HG02852 (cell line): ENCODE results near the gene PRKCG.
"Not testable (repeated sequence)": the region's sequence is repeated elsewhere in the genome, so short reads cannot be mapped to it uniquely, and the experiment has no call there.

Experiments used
- ATAC-seq: cut with Tn5 transposase; IDR thresholded peaks from one replicate; pipeline ENCODE4 v1.9.1; 2021; ENCODE audit warnings: mild to moderate bottlenecking, moderate library complexity; ENCODE audit not compliant: unreplicated experiment

The PRKCG gene

DNA sequence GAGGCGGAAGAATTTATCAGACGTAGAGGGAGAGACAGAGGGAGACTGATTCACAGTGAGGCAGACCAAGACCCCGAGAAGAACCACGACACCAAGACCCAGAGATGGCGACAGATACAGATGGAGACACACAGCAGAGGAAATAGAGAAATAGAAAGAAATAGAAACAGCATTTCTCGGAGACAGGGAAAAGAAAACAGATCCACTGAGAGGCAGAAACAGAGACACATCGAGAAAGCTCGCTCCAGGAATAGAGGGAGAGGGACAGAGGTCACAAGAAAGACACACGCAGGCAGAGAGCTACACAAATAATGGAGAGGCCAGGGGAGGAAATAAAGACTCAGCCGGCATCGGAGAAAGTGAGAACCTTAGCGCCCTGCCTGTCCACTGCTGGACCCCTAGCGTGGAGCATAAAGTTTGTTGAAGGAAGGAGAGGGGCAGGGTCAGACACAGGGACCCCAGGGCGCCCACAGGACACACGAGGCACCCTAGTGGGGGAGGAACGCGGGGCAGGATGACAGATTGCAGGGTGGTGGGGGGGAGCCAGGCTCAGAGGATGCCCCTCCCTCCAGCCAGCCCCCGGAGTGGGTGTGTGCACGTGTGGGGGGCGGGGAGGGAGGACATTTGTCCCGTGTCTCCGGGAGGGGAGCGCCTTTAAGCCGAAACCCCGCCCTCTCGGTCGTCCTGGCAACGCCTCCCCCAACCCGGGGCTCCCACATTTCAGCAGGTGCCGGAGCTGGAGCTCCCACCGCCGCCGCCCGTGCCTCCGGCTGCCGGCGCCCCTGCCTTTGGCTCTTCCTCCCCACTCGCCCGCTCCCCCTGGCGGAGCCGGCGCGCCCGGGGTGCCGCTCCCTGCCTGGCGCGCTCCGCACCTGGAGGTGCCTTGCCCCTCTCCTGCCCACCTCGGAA, at the start of gene PRKCG:
TSS of gene PRKCG (plus strand) at position 716 of the 909 bp plus-strand sequence. CDS start 298 bp downstream, outside the sequence.
- ATAC-seq: no peak

DNA sequence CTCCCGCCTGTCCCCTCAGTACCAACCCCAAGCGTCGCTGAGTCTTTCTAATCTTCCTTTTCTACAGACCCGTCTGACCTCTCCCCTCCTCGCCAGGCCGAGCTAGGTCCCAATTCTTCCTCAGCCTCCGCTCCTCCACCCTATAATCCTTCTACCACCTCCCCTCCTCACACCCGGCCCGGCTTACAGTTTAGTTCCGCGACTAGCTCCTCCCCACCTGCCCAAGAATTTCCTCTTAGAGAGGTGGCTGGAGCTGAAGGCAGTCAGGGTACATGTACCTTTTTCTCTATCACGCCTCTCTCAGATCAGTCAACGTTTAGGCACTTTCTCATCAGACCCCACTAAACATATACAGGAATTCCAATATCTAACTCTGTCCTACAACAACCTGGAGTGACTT, 49.1 kb upstream of the PRKCG start:
- ATAC-seq: not testable (repeated sequence)

DNA sequence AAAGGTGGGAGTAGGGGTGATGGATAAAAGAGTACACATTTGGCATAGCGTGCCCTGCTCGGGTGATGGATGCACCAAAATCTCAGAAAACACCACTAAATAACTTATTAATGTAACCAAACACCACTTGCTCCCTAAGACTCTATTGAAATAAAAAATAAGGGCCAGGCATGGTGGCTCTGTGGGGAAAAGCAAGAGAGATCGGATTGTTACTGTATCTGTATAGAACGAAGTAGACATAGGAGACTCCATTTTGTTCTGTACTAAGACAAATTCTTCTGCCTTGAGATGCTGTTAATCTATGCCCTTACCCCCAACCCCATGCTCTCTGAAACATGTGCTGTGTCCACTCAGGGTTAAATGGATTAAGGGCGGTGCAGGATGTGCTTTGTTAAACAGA, 43.6 kb upstream of the PRKCG start:
- not testable (repeated sequence) for ATAC-seq

DNA sequence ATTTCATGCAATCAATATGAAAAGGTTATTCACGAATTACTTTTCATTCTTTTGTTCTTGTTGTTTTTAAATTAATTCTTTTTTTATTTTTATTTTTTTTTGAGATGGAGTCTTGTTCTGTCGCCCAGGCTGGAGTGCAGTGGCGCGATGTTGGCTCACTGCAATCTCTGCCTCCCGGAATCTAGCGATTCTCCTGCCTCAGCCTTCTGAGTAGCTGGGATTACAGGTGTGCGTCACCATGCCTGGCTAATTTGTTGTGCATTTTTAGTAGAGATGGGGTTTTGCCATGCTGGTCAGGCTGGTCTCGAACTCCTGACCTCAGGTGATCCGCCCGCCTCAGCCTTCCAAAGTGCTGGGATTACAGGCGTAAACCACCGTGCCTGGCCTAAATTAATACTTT, 41.8 kb upstream of the PRKCG start:
- not testable (repeated sequence) for ATAC-seq

DNA sequence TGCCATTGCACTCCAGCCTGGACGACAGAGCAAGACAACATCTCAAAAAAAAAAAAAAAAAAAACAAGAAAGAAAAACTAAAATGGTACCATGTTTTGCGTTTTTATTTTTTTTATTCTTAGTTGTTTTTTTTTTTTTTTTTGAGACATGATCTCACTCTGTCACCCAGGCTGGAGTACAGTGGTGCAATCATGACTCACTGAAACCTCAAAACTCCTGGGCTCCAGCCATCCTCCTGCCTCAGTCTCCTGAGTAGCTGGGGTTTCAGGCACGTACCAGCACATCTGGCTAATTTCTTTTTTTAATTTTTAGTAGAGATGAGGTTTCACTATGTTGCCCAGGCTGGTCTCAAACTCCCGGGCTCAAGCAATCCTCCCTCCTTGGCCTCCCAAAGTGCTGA, 41.1 kb upstream of the PRKCG start:
- not testable (repeated sequence) for ATAC-seq

DNA sequence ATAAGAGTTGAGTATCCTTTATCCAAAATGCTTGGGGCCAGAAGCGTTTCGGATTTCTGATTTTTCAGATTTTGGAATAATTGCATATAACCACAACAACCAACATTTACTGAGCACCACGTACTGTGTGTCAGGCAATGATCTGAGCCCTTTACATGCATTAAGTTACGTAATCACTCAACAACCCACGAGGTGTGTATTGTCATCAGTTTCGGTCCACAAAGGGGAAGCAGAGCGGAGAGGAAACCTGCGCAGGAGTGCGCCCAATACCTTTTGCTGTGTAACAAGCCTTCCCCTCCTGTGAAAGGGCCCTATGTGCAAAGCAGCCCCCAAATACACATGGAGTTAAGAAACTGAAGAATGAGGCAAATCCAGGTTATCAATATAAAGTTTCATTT, 37.1 kb upstream of the PRKCG start:
- ATAC-seq: no peak

DNA sequence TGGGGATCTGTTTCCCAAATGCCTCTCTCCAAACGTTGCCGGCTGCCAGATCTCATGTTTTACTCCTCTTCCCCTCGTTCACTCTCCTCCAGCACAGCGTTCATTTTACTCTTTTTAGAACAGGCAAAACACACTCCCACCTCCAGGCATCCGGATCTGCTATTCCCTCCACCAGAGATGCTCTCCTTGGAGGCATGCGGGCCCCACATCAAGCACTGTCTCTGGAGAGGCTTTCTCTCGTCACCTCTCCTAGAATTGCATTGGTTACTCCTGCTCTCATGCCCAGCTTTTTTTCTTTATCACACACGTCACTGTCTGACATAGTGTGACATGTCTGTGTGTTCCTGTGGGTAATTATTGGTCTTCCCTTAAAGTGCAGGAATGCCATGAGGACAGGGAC, 34.4 kb upstream of the PRKCG start:
- ATAC-seq: no peak

DNA sequence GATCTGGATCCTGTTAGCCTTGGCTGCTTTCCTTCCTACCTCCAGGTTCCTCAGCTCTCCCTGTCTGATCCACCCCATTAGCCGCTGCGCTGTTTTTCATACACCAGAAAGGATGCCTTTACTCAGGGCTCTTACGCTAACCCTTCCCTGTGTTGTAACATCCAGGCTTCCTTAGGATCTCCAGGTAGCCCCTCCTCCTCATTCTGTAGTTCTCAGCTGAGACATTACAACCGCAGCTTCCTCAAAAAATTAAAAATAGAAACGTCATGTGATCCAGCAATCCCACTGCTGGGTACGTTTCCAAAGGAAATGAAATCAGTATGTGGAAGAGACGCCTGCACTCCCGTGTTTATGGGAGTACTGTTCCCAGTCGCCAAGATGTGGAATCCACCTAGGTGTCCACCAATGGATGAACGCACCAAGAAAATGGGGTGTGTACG, 32.7 kb upstream of the PRKCG start:
- ATAC-seq: no peak

DNA sequence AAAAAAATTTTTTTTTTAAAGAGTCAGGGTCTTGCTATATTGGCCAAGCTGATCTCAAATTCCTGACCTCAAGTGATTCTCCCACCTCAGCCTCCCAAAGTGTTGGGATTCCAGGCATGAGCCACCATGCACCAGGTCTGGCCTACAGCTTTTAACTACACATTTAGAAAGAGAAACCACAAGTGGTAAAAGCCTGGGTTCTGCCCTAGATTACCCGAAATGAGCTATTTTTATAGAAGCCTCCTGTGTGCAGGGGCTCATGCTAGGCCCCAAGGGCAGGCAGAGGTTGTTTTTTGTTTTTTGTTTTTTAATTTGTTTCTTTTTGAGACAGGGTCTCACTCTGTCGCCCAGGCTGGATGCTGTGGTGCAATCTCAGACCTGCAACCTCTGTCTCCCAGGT, 28.3 kb upstream of the PRKCG start:
- no peak for ATAC-seq

DNA sequence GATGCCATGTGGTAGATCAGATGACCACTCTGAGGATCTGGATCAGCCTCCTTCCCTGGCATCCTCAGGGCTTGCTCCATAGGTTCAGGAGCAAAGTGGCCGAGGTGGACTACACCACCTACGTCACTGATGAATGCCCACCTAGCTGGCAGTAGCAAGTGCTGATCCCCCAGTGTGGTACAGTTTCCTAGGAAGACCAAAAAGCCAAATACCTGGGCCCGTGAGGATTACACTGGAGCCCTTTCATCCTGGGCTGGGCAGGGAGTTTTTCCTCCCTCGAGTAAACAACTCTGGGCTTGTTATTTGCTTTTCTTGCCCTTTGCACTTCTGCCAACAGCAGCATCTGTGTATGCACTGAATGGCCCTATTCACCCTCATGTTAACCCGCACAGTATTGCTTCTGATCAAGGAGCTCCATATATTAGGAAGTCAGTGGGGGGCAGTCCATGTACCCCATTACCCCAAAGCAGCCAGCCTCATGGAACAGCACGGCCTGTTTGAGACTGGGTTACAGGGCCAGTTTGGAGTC, 17.6 kb upstream of the PRKCG start:
- no peak for ATAC-seq

DNA sequence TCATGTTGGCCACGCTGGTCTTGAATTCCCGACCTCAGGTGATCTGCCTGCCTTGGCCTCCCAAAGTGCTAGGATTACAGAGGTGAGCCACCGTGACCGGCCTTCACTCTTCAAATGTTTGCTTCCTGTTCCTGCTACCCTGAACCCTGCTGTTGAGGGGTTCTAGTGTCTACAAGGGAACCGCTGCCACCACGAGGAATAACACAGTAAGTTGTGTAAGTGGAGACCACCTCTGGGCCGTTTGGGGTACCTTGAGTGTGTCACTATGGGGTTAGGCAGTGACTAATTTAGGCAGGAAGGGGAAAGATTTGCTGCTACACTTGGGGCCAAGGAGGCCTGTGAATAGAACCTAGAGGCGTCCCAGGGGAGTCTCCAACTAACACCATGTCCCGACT, 16.5 kb upstream of the PRKCG start:
- ATAC-seq: no peak

DNA sequence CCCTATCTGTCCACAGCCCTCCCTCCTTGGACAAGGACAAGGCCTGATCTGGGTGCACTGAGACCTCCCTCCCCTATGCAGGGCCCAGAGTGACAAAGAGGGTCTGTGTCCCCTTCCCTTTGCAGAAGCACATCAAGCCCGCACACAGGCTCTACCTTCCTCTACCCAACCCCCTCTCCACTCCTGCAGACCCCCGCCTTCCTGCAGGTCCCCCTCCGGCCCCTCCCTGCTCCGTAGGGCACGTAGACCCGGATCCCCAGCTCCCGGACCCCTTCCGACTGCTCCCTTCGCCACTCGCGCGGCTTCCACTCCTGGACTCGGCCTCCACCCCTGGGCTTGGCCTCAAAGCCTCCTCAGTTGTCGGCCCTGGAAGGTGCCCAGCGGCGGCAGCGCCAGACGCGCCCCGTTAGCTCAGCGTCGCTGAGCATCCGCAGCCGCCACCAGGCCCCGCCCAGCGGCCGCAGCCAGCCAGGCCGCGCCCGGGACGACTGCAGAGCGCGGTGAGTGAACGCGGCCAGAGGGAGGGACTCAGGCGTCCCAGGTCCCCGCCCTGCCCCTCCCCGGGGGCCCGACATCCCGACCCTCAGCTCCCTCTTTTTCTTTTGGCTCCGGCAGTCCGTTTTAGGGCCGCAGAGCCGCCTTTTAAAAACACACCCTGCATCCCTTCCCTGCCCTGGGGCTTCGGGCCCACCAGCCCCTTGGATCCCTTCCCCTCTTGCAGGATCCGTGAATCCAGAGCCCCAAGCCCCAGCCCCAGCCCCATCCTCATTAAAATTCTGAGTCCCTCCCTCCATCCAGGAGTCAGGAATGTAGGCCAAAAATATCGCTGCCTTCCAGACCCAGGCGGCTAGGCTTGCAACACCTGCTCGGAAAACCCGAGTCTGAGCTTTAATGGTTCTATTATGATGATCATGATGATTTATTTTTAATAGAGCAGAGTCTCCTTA, 15.8 kb upstream of the PRKCG start:
- no peak for ATAC-seq

DNA sequence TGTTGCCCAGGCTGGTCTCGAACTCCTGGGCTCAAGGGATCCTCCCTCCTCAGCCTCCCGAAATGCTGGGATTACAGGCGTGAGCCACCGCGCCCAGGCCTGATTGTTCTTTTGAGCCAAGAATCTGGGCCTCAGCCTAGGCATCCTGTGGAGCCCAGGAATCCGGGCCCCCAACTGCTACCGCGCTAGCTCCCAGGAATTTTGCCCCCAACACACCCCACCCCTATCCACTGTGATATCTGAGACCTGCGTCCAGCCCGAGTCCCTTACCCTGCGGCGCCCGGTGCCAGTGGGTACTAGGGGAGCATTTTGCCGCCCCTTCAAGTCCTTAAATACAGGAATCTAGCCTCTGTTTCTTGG, 15.2 kb upstream of the PRKCG start:
- ATAC-seq: no peak

DNA sequence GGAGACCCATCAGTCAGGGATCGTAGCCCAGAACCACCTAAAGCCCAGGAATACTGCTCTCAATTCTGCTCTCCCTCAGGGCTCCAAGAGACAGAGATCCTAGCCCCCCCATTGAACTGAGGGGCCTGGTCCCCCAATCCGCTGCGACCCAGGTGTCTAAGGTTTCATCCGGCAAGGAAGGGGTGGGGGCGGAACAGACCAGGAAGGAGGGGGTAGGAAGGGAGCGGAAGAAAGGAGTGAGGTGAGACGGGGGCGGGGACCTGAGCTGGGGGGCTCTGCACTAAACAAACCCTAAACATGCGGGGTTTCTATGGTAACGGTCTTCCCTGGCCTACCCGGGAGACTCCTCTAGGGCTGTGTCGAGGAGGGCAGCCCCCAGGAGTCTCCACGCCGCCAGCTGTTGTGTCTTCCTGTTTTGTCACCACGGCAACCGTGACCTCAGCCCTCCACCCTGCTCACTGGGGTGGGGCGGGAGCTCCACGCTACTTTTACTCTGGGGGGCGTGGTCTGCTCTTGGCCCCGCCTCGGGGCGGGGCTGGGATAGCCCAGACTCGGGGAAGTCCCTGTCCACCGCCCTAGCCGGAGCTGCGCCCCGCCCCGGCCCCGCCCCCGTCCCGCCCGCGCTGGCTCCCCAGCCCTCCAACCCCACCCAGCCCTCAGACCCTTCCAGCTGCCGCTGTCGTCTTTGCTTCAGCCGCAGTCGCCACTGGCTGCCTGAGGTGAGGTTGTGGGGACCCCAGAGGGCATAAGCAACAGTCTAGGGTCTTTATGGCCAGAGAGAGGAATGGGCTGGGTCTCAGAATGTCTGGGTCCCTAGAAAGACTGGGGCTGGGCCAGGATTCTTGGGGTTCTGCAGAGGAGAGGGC, 14.5 kb upstream of the PRKCG start, which contains the start of gene MYADM:
TSS of gene MYADM (plus strand) at position 659 of the 866 bp plus-strand sequence. CDS start 5,647 bp downstream, outside the sequence.
- peak; percentile 67 for ATAC-seq

DNA sequence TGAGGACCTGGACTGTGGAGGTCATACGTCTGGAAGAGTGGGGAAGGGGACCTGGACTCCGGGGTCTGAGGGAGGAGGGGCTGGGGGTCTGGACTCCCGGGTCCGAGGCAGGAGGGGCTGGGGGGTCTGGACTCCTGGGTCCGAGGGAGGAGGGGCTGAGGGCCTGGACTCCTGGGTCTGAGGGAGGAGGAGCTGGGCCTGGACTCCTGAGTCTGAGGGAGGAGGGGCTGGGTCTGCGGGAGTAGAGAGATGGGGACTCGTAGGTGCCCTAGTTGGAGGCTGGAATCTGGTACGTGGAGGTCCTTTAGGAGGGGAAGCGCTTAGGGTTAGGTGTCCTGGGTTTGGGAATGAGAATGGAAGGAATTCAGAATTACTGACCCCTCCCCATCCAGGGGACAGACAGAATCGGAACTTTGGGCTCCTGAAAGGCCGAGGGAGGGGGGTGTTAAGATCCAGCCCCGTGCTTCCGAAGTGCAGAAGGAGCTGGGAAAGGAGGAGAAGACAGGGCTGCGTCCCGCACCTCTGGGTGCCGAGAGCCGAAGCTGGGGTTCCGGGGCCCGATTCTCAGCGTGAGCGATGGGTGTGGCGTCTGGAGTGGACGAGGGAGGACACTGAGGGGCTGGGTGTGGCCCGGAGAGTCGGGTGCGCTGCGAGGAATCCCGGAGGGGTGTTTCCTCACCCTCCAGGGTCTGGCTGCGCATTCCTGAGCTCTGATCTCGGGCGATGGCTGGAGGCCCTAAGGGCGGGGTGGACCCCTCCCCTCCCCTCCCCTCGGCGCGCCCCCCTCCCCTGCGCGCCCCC, 13.7 kb upstream of the PRKCG start:
- ATAC-seq: no peak

DNA sequence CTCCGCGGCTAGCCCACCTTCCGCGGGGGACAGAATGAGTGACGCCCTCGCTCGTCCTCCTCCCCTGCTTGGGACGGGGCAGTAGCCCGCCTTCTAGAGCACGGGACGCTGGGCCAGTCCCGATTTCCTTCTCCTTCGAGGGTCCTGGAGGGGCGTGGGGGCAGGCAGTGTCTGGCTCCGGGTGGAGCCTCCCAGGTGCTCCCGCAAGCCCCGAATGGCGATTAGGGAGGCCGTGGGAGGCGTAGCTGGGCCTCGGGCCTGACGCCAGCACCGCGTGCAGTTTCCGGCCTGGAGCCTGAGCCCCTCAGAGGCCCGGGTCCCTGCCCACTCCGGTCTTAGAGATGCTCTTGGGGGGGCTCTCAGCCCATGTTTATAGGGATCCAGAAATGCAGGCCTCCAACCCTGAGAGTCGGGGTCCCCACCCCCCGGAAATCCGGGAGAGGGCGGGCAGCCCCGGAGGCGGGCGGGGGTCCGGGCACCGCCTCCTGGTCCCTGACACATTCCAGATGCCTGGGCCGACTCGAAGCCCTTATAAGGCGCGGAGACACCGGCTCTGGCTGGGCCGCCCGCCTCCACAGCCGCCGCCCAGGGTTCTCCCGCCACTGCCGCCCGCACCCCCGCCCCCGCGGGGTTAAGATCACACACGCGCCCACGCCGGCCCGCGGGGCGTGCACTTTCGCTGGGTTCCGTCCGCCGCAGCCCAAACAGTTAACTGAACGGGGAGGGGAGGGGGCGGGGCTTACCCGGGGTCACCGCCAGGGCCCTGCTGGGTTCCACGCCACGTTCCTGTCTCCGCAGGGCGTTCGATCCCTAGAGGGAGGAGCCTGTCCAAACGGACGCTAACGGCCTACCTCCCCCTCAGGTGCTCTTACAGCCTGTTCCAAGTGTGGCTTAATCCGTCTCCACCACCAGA, 12.8 kb upstream of the PRKCG start:
- peak; percentile 46 for ATAC-seq

DNA sequence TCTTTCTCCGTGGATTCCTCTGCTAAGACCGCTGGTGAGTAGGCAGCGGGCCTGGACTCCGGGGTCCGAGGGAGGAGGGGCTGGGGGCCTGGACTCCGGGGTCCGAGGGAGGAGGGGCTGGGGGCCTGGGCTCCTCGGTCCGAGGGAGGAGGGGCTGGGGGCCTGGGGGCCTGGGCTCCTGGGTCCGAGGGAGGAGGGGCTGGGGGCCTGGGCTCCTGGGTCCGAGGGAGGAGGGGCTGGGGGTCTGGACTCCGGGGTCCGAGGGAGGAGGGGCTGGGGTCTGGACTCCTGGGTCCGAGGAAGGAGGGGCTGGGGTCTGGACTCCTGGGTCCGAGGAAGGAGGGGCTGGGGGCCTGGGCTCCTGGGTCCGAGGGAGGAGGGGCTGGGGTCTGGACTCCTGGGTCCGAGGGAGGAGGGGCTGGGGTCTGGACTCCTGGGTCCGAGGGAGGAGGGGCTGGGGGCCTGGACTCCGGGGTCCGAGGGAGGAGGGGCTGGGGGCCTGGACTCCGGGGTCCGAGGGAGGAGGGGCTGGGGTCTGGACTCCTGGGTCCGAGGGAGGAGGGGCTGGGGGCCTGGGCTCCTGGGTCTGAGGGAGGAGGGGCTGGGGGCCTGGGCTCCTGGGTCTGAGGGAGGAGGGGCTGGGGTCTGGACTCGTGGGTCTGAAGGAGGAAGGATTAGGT, 12.1 kb upstream of the PRKCG start:
- not testable (repeated sequence) for ATAC-seq

DNA sequence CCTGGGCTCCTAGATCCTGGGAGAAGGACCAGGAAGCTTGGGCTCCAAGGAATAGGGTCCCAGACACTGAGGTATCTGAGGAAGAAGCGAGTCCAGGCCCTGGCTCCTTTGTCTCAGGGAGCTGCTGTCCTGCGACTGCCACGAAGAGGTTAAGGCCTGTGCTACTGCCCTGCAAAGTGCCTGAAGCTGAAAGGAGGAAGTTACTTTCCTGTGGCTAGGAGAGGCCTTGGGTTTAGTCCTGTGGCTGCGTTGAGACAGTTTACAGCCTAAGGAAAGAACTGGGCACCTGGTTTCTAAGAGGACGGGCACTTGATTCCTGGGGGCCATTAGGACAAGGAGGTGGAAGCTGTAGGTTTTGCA, 11.5 kb upstream of the PRKCG start:
- ATAC-seq: no peak
